GM18511 (cell line): ENCODE results near the gene SERPINC1.
"Not testable (repeated sequence)": the region's sequence is repeated elsewhere in the genome, so short reads cannot be mapped to it uniquely, and the experiment has no call there.

Source experiments
- ATAC-seq: cut with Tn5 transposase; IDR thresholded peaks from one replicate; pipeline ENCODE4 v1.9.1; 2021; ENCODE audit warnings: mild to moderate bottlenecking, moderate library complexity; ENCODE audit not compliant: unreplicated experiment

SERPINC1 gene

DNA sequence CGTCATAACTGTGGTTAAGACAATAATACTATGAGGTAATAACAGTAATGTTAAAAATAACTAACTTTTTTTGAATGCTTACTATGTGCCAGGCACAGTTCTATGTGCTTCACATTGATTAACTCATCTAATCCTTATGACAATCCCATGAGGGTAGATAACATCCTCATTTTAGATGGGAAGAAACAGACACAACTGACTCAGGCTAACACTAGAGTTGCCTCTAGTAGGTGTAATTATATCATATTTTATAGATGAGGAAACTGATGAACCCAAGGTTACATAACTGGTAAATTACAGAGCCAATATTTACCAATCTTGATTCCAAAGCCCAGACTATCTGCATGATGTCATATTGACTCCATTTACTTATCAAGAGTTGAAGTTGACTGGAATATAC is 23.5 kb downstream of the SERPINC1 start:
- ATAC-seq: no peak

DNA sequence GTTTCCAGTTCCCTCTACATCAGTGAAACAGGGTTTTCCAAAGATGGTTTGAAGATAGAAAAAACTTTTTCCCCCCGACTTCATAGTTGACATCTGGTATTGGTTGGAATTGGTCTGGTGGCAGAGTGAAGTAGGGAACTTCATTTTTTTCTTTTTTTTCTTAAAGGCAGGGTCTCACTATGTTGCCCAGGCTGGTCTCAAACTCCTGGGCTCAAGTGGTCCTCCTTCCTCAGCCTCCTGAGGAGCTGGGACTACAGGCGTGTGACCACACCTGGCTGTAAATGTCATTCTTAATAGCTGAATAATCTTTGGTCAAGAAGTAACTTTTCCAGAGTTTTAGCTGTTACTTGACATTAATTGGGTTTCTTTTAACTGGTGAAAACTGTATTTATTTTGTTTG is 27.2 kb downstream of the SERPINC1 start:
- no peak for ATAC-seq

DNA sequence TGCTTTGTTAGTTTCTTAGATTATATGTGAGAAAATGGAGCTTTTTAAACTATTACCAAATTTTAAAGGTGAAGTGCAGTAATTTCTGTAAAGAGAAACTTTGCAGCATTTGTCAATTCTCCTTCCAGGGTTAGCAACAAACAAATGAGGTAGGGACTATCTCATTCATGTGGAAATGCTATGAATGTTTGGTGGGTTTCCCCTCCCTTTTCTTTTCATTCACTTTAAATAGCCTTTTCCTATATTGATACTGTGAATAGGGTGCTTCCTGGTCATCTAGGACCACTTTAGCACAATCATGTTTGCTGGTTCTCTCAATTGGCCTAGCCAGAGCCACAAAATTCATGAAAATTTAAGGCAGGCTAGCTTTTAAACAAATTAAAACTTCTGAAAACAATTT is 28.4 kb downstream of the SERPINC1 start:
- no peak for ATAC-seq

DNA sequence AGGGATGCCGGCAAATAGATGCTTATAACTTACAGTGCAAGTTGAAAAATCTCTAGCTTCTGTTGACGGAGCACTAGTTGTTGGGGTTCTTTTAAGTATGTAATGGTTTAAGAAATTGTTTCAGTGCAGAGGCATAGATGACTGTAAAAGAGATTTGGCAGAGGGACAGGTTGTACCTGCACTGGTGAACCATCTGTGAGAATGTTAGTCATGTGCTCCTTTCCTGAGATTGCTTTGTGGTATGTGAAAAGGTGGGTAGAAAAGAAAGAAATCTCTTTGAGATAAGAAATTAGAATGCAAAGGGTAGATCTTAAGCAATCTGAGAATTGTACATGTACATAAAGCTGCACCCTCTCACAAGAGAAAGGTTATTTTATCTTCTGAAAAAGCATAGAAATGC is 29.5 kb downstream of the SERPINC1 start:
- no peak for ATAC-seq

DNA sequence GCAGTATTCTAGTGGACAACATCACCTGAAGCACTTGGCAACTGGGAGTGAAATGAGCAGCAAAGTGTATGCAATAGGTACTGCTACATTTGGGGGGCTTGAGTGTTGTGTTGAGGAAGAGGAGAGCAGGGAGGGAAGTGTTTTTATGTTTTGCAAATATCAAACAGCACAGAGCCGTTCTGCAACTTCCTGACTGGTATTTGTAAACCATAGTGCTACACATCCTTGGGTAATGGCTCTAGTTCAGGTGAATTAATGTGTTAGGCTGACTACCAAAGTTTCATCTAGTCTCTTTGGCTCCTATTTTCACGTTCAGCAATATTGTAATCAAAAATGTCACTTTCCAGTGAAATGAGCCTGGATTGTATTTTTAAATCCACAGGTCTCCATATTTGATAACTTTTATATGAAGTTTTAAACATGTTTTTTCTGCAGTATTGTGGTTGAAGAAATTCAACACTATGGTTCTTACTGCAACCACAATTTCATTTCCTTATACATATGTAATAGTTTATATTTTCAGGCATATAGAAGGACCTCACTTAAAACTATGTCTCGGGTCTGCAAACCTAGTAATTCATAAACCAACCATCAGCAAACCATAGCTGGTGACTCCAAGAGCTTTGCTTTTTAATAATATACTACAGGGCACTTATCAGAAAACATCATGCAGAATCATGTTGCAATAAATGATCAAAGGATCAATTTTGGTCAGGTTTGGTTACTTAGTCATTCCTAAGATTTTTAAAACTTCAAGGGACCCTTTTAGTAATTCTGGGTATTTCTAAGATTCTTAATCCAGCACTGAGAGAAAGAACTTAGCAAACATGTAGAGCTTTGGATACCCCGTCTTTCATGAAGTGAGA is 30.1 kb downstream of the SERPINC1 start:
- ATAC-seq: no peak

DNA sequence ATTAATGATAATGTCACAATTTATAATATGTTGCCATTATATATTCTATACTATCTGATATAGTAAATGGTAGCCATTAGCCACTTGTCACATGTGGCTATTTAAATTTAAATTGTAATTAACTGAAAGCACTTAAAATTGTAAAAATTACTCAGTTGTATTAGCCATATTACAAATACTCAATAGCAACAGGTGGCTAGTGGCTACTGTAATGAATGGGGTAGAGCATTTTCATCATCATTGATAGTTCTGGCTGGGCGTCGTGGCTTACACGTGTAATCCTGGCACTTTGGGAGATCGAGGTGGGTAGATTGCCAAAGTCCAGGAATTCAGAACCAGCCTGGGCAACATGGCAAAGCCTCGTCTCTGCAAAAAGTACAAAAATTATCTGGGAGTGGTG is 32.4 kb downstream of the SERPINC1 start:
- ATAC-seq: no peak

DNA sequence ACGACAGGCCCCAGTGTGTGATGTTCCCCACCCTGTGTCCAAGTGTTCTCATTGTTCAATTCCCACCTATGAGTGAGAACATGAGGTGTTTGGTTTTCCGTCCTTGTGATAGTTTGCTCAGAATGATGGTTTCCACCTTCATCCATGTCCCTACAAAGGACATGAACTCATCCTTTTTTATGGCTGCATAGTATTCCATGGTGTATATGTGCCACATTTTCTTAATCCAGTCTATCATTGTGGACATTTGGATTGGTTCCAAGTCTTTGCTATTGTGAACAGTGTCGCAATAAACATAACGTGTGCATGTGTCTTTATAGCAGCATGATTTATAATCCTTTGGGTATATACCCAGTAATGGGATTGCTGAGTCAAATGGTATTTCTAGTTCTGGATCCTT is 36.0 kb downstream of the SERPINC1 start:
- ATAC-seq: not testable (repeated sequence)

DNA sequence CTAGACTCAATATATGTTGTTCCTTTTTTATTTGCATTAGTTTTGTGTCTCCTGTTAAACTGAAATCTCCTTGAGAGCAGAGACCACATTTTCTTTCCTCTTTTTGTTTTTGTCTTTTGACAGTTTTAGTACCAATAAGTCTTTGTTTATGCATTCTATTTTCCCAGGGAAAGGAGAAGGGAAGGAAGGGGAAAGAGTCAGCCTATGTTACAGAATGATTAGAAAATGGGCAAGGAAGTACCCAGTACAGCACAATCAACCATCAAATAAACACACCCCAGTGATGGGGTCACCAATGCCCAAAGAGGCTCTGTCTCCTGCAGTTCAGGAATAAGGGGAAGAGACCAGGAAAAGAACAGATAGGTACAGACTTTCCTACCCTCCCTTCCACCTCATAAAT is 38.9 kb downstream of the SERPINC1 start:
- ATAC-seq: no peak

DNA sequence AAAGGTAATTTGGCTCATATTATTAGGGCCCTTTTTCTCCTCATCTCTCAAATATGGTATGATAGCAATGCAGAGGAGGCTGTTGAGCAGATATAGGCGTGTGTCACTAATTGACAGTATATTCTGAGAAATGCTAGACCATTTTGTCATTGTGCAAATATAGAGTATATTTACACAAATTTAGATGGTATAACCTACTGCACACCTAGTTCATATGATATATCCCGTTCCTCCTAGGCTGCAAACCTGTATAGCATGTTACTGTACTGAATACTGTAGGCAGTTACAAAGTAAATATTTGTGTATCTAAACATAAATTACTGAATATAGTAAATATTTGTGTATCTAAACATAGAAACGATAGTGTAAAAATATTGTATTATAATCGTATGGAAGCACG is 40.4 kb downstream of the SERPINC1 start:
- ATAC-seq: no peak

DNA sequence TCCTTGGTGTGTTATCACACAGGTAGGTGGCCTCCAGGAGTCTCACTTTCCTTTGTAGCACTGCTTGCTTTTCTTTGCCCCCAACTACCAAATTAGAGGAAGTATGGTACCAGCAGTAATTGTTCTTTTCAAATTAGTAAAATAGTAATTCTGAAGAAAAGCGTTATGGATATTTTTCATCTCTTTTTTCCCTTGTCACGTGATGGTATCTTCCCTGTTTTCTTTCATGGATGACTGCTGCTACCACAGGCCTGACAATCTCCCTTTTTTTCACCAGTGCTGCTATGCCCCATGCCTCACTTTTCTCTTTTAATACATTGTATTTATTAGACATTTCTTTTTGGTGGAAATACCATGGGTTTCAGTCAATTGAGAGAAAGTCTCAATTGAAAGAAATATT is 45.6 kb downstream of the SERPINC1 start:
- no peak for ATAC-seq

DNA sequence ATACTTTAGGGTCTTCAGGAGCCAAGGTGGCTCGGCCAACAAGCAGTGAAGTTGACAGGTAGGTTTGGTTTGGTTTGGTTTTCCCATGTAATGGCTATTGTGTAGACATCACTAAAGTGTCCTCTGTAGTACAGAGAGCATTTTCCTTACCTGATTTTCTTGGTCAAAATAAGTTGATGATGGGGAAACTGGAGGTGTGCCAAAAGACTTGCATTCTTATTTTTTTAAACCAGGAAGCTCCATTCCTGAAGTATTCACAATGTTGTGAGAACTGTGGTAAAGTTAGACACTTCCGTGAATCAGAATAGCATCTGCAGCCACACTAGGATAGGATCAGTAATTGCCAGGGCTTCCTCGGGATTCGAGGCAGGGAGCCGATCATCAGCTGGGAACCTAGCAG is 46.0 kb downstream of the SERPINC1 start:
- ATAC-seq: no peak

DNA sequence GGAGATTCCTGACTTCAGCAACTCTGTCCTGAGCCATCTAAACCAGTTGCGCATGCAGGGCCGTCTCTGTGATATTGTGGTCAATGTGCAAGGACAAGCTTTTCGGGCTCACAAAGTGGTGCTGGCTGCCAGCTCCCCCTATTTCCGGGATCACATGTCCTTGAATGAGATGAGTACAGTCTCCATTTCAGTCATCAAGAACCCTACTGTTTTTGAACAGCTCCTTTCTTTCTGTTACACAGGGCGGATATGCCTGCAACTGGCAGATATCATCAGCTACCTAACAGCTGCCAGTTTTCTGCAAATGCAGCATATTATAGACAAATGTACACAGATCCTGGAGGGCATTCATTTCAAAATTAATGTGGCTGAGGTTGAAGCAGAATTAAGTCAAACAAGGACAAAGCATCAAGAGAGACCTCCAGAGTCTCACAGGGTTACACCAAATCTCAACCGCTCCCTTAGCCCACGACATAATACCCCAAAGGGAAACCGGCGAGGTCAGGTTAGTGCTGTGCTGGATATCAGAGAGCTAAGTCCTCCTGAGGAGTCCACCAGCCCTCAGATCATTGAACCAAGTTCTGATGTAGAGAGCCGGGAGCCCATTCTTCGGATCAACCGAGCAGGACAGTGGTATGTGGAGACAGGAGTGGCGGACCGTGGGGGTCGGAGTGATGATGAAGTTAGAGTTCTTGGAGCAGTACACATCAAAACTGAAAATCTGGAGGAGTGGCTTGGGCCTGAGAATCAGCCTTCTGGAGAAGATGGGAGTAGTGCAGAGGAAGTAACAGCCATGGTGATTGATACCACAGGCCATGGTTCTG is 46.7 kb downstream of the SERPINC1 start:
- ATAC-seq: peak; percentile 40

DNA sequence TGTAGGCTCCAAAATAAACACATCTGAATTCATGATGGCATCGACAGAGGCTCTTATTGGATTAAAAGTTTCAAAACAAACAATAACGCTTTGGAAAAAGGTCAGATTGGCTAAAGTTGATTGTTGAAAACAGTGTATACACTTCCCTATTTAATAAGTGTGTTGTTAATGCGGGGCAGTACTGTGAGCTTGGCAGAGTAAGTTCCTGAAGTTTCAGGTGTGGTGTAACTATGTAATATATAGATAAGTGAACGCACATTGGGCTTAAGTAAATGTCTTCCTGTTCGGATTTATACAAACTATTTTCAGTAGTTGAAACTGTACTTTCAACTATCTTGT is 48.1 kb downstream of the SERPINC1 start:
- ATAC-seq: no peak

DNA sequence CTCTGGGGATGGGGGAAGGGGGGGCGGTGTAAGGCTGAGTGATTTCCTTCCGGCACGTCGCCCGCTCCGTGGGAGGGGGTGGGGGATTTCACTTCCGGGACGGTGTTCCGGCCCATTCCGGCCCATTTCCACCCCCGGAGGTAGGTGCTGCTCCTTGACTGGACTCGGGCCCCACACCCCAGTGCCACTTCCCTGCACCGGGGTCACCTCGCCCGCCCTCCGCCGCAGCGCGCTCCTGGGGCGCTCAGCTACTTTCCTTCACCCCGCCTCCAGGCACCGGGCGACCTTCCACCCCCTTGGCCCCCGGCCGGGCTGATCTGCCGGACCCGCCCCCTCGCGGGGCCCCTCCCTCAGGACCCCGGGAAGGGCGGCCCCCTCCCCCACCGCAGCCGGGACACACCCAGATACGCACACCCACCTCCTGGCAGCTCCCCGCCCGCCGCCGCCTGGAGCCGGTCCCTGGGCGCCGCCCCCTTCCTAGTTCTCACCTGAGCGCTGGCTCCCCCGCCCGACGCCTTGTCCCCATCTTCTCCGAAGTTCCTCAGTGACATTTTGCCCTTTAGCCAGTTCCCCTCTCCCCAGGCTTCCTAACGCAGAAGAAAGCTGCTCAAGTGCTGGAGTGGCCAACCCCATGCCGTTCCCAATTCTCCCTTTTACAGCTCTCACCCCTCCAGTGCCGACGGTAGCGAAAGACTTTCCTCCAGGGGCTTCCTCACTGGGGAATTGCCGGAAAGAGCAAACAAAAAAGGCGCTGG is 48.7 kb downstream of the SERPINC1 start, which contains the start of gene ZBTB37:
TSS of gene ZBTB37 (plus strand) at position 115 of the 755 bp plus-strand sequence. CDS start 1,846 bp downstream, outside the sequence.
- ATAC-seq: peak; percentile 64

DNA sequence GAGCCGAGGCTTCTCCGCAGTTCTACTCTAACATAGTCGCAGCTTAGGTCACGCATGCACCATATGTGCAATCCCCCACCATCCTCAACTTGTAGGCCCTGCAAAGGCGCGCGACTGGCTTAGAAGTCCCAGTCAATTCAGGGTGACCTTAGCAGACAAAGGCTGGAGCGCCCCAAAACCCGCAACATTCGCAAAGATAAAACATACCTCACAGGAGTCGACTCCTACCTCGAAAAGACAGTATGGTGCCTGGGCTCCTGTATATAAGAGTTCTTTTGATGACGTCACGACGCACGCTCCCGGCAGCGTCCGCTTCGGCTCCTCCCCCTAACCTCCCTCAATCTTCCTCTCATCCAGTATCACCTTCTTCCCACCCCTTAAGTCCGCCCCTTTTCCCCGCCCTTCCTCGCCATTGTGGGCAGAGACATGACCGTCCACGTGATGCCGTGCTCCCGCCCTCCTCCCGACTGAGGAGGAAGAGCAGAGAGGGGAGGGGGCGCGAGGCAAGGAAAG is 49.3 kb downstream of the SERPINC1 start, which contains the start of gene GAS5:
TSS of gene GAS5 (minus strand) at position 237 of the 513 bp plus-strand sequence.
- peak; percentile 74 for ATAC-seq

DNA sequence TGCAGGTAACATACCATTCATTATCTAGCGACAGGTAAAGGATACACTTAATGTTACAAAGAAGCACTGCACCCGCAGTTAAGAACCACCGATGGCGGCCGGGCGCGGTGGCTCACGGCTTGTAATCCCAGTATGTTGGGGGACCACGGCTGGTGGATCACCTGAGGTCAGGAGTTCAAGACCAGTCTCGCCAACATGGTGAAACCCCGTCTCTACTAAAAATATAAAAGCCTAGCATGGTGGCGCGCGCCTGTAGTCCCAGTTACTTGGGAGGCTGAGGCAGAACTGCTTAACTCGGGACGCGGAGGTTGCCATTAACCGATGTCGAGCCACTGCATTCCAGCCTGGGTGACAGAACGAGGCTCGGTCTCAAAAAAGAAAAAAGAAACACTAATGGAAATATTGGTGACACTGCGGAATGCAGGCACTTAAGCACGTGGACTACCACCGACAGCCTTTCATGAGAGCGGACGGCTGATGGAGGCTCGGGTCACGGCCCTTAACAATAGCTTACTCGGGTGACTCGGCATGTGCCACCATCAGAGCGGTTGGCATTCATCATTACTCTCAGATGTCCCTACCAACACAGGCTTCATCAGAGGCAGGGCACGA is 49.9 kb downstream of the SERPINC1 start:
- ATAC-seq: no peak

DNA sequence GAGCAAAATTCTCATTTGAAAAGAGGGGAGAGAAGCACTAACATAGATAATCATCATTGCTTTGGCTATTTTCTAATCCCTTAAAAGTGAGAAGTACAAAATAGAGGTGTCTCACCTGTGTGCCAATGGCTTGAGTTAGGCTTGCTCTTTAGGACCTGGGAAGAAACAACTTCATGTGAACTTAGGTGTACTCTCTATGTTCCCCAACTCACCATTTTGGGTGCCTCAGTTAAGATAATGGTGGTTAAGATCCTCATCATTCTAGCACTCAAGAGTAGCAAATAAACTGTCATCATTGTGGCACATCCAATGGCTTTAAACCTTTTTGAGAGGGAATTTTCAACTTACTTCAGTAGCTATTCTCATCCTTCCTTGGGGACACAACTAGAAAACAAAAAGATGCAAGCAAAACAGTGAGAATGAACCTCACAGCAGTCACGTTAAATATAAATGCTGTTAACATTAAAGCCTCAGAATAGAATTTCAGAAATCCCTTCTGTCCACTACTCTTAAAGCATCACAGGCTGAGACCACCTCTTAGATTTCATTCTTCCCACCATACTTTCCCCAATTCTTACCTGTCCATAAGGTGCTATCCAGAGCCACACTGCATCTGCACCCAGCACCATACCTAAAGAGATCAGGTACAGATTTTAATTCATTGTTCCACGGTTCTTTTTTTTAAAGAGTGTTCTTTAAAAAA is 50.6 kb downstream of the SERPINC1 start:
- ATAC-seq: no peak

DNA sequence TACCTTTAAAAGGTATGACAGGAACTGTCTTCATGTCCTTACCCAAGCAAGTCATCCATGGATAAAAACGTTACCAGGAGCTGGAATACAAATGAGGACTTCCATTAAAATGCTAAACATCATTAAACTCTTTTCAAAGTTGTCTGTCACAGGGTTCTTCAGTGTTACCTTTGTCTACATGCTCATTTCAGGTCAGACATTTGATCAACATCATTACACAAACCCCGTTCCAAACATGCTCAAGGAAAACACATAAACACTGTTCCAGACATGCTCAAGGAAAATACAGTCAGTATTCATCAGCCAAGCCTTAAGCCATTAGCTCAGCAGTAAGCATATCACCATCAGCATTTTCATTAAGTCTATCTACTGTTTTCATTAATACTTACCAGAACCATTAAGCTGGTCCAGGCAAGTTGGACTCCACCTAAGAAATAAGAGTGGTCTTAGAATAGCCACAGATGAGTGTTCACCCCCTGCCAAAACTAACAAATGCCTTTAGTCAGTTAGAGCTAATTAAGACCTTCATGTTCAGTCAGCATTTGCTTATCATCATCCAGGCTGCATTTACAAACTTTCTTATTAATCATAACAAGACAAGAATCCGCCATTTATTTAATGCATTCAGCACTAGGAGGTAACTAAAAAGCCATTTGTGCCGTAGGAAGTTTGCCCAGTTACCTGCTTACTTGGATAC is 51.5 kb downstream of the SERPINC1 start:
- ATAC-seq: no peak

DNA sequence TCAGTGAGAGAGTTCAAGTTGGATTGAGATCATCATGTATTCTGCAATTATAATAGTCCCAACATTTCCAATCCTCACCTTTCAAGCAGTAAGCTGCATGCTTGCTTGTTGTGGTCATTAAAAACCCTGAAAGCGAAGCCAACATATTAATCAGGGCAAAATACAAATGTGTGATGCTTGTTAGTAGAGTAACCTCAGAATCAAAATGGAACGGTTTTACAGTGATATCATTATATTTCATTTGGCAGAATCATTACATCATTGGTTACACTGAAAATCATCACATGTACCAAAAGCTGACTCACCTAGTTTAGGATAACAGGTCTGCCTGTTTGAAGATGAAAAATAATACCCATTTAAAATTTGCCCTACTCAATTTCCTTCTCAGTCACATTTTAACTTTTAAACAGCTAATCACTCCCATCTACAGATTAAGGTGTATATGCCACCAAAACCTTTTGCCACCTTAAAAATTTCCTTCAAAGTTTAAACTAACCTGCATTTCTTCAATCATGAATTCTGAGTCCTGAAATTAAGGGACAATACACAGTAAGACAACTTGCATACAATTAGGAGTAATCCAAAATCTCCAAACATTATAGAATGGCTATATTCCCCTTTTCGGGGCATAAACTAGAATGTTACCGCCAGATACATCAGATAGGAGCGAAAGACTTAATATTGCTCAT is 52.8 kb downstream of the SERPINC1 start:
- no peak for ATAC-seq
